GM12874 (cell line): Measurements from ENCODE around the gene FOXJ2.

Experiments
- TF ChIP-seq, protein P1 (sequence below): IDR thresholded peaks from 2 replicates; pipeline ENCODE4 v1.5.1; 2011; ENCODE audit warnings: low read depth, mild to moderate bottlenecking, control low read depth, low read length, moderate library complexity; ENCODE audit not compliant: insufficient read depth

FOXJ2 gene

DNA sequence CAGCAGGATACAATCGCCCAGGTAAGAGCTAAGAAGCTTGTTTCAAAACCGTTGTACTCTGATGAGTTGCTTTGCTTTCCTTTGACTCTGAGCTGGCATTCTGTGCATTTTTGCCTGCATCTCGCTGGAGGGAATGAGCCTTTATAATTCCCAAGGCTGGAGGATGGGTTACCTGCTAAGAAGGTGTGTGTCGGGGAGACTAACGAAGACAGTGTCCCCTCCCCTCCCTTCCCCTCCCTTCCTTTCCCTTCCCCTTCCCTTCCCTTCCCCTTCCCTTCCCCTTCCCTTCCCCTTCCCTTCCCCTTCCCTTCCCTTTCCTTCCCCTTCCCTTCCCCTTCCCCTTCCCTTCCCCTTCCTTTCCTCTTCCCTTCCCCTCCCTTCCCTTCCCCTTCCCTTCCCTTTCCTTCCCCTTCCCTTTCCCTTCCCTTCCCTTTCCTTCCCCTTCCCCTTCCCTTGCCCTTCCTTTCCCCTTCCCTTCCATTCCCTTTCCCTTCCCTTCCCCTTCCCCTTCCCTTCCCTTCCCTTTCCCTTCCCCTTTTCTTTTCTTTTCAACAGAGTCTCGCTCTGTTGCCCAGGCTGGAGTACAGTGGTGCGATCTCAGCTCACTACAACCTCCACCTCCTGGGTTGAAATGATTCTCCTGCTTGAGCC lies 18.2 kb downstream of the FOXJ2 start:
- TF ChIP-seq, protein P1, sequence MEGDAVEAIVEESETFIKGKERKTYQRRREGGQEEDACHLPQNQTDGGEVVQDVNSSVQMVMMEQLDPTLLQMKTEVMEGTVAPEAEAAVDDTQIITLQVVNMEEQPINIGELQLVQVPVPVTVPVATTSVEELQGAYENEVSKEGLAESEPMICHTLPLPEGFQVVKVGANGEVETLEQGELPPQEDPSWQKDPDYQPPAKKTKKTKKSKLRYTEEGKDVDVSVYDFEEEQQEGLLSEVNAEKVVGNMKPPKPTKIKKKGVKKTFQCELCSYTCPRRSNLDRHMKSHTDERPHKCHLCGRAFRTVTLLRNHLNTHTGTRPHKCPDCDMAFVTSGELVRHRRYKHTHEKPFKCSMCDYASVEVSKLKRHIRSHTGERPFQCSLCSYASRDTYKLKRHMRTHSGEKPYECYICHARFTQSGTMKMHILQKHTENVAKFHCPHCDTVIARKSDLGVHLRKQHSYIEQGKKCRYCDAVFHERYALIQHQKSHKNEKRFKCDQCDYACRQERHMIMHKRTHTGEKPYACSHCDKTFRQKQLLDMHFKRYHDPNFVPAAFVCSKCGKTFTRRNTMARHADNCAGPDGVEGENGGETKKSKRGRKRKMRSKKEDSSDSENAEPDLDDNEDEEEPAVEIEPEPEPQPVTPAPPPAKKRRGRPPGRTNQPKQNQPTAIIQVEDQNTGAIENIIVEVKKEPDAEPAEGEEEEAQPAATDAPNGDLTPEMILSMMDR, result no peak

DNA sequence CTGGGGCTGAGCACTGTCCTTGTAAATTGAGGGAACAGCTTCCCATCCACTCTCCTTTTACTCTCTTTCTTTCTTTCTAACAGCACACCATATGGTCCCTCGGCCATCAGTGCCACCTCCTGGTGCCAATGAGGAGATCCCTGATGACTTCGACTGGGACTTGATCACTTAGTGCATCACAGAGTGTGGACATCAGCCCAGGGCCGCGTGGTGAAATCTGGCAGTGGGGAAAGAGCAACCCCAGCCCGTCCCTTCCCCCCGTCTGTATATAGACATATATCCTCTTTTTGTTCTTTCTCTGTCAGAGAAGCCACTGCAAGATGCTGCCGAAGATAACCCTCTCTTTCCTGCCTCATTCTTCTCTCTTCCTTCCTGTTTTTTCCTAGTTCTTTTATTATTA lies 20.2 kb downstream of the FOXJ2 start:
- TF ChIP-seq, protein P1, result no peak

DNA sequence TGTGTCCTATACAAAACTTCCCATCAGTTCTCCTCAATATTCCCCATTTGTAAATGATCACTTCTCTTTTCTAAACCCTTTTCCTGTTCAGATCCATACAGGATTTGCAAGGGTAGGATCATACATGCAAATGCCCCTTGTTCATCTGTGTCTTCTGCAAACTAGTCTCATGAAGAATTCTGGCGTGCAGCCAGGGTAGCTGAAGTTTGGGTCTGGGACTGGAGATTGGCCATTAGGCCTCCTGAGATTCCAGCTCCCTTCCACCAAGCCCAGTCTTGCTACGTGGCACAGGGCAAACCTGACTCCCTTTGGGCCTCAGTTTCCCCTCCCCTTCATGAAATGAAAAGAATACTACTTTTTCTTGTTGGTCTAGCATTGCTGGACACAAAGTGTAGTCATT lies 22.3 kb downstream of the FOXJ2 start:
- TF ChIP-seq, protein P1, result no peak

DNA sequence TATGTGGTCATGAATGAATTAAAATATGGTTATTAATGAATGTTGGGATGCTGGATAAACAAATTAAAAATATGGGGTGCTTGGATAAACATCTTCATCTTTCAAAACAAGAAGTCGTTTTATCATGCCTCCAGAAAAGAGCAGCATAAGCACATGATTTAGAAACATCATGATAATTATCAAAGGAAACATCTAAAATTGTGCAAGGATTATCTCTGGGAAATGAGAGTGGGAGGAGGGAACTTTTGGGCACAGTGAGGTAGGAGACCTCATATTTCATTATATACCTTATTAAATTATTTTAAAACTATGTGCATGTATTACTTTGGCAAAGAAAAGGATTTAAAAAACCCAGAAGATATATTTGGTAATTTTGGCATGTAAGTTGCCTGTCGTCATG lies 24.8 kb downstream of the FOXJ2 start:
- TF ChIP-seq, protein P1, result no peak

DNA sequence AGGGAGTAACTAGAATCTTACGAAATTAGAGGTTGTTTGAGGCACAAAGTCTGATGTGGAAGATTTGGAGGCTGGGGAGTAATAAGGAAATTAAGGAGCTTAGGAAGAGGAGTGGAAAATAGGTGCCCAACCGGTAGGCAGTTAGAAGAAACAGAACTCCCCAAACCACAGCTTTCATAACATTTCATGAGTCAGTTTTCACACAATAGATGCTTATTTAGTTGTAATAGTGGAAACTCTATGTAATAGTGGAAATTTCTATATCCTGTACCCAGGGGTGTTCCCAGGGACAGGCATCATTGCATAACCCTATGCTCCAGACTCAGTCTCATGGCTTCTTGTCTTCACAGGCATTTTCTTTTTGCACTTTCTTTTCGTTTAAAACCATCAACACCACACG lies 25.3 kb downstream of the FOXJ2 start:
- TF ChIP-seq, protein P1, result no peak

DNA sequence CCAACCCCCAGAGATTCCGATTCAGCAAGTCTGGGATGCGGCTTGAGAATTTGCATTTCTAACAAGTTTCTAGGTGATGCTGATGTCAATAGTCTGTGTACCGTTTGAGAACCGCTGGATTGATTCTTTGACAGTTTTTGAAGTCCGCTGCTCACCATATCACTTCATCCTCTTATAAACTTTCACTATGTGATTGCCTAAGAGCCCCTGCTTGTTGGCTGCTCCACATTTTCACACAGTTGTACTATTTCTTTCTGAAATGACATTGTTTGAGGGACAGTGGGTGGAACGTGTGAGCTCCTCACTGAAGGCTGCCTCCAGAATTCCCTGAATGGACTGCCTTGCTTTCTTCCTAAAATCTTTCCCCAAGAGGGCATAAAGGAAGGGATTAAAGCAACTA lies 26.0 kb downstream of the FOXJ2 start:
- TF ChIP-seq, protein P1, result no peak

DNA sequence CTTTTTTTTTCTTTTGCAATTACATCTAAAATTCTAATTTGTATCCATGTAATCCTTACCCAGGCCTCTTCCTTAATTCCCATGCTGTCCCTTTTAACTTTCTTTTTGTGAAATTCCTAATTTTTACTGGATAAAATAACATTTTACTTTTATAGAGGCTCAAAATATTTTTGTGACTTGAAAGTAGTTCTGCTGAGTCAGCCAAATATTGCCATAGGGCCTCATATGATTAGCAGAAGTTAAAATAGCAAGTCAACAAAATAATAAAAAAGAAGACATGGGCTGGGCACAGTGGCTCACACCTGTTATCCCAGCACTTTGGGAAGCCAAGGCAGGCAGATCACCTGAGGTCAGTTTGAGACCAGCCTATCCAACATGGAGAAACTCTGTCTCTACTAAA lies 31.6 kb downstream of the FOXJ2 start:
- TF ChIP-seq, protein P1, result no peak
